Activated T-cell treated with anti-CD3 and anti-CD28 coated beads, Interleukin-2, amount 50 U/mL, for 24 hours (primary cell): ENCODE measurements around the gene TLR8.

ENCODE experiments used
- DNase-seq: peaks from one replicate; pipeline ENCODE4 v3.0.0-alpha.2; 2020
- H3K27ac Mint-ChIP-seq: 2 replicates; pipeline ENCODE4 v1.8.0; 2020; ENCODE audit warnings: mild to moderate bottlenecking, mixed read lengths
- H3K27me3 Mint-ChIP-seq: 2 replicates; pipeline ENCODE4 v1.8.0; 2020; ENCODE audit warnings: mixed read lengths
- H3K36me3 Mint-ChIP-seq: 2 replicates; pipeline ENCODE4 v1.8.0; 2020; ENCODE audit warnings: low read depth, mixed read lengths
- H3K4me1 Mint-ChIP-seq: 2 replicates; pipeline ENCODE4 v1.8.0; 2020; ENCODE audit warnings: low read depth, mixed read lengths
- H3K4me3 Mint-ChIP-seq: 2 replicates; pipeline ENCODE4 v1.8.0; 2020; ENCODE audit warnings: mild to moderate bottlenecking, moderate library complexity, mixed read lengths
- H3K9me3 Mint-ChIP-seq: 2 replicates; pipeline ENCODE4 v1.8.0; 2020; ENCODE audit warnings: mixed read lengths

TLR8 gene

DNA sequence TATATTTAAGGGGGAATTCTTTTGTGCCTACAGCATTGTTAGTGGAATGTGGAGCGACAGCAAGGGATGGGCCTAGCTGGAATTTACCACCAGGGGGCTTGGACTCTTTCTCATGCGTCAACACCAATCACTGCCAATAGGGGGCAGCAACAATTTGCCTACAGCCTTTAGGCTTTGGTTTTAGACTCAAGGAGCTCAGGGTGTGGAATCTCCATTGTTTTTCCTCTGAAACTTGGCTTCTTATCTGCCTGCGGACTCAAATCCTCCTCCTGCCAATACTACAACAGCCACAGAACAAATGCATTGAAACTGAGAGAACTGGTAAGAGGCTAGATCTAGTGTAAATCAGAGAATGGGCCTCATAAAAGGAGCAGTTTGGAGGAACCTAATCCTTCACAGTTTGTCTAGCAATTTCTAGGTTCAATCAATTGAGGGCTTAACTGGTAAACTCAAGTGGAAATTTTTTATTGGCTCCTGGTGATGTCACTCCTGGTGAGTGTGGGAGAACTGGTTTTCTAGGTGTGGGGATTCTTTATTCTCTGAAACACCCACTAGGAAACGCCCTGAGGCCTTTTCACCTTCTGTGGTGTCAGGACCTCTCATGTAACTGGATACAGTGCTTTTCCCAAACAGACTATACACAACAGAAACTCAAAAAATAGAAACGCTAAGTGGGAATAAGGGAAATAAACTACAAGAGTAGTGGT lies 40.6 kb downstream of the TLR8 start:
- peaks cover 57% of the 10 kb centered on the region for H3K27me3 Mint-ChIP-seq
- H3K4me1 Mint-ChIP-seq: peaks cover 59% of the 10 kb centered on the region
- peak; percentile 80 for DNase-seq
- no peaks in the 10 kb centered on the region for H3K36me3 Mint-ChIP-seq
- no peaks in the 10 kb centered on the region for H3K9me3 Mint-ChIP-seq
- peak overlapping the region; percentile 93 for H3K27ac Mint-ChIP-seq
- H3K4me3 Mint-ChIP-seq: peak overlapping the region; percentile 28

DNA sequence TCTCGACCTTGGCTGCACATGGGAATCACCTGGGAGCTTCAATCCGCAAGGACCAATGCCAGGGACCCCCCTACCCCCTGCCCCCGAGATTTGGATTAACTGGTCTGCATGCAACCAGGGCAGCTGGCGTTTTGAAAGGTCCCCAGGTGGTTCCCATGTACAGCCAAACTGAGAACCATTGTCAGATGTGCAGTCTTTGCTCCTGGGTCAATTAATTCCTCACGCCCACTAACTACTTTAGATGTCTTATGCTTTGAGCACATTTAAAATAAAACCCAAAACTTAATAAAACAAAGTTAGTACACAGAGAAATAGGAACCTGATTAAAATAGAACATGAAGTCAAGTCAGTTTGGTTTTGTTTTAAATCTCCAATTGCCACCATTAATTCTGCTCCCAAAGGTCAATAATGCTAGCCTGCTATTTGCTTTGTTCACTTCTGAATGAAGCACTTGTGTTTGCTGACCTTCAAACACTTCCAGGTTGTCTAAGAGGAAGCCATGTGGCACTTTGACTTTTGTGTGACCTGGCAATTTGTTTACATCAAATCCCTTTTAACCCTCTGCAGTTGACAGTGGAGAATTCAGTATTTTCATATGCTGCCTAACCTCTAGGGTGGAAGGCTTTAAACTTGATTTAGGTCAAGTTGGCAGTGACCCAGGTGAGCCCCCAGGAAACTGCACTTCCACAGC lies 41.3 kb downstream of the TLR8 start:
- no peak for DNase-seq
- H3K4me1 Mint-ChIP-seq: peaks cover 64% of the 10 kb centered on the region
- peak overlapping the region; percentile 93 for H3K27ac Mint-ChIP-seq
- H3K36me3 Mint-ChIP-seq: no peaks in the 10 kb centered on the region
- H3K4me3 Mint-ChIP-seq: peak overlapping the region; percentile 28
- H3K9me3 Mint-ChIP-seq: no peaks in the 10 kb centered on the region
- peaks cover 52% of the 10 kb centered on the region for H3K27me3 Mint-ChIP-seq

DNA sequence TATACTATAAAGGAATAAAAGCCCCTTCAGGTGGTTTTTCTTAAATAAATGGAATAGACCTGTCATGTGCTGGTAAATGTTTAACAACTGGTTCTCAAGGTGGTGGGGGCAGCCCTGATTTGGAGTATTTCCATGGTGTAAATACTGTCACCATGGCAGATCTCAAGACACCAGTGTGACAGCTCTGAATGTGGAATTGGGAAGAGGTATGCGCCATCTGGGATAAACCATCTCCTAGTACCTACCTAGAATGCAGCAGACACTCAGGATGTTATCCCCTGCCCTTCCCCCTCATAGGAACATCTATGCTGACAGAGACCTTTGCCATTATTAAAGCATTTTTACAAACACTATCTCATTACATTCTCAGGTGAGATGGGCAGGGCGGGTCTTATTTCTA lies 42.1 kb downstream of the TLR8 start:
- no peak for DNase-seq
- peaks cover 72% of the 10 kb centered on the region for H3K4me1 Mint-ChIP-seq
- peak overlapping the region; percentile 93 for H3K27ac Mint-ChIP-seq
- H3K9me3 Mint-ChIP-seq: no peaks in the 10 kb centered on the region
- H3K27me3 Mint-ChIP-seq: peaks cover 47% of the 10 kb centered on the region
- no peak overlapping the region for H3K4me3 Mint-ChIP-seq
- no peaks in the 10 kb centered on the region for H3K36me3 Mint-ChIP-seq

DNA sequence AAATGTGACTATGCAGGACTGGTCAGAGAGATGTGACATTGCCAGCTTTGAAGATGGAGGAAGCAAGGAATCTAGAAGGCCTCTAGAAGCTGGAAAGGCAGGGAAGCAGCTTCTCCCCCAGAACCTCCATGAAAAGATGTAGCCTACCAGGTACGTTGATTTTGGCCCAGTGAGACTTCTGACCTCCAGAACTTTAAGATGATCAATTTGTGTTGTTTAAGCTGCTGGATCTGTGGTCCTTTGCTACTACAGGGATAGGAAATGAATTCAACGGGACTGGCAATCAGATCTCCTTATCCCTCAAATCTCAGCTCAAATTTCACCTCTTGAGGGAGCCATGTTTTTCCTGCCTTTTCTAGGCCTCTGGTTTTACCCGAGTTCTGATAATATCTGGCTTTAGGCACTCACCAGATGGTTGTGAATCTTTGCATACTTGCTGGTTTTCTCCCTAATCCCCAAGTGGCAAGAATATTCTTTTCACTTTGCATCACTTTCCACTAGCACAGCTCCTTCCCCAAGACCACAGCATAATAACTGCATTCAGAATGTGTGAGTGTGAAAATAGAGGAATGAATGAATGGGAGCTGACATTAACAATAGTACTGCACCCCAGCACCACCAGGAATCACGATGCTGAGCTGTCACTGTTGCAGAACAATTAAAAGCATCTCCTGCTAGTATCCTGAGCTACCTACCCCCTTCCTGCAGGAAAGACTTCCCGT lies 42.9 kb downstream of the TLR8 start:
- DNase-seq: no peak
- peaks cover 79% of the 10 kb centered on the region for H3K4me1 Mint-ChIP-seq

DNA sequence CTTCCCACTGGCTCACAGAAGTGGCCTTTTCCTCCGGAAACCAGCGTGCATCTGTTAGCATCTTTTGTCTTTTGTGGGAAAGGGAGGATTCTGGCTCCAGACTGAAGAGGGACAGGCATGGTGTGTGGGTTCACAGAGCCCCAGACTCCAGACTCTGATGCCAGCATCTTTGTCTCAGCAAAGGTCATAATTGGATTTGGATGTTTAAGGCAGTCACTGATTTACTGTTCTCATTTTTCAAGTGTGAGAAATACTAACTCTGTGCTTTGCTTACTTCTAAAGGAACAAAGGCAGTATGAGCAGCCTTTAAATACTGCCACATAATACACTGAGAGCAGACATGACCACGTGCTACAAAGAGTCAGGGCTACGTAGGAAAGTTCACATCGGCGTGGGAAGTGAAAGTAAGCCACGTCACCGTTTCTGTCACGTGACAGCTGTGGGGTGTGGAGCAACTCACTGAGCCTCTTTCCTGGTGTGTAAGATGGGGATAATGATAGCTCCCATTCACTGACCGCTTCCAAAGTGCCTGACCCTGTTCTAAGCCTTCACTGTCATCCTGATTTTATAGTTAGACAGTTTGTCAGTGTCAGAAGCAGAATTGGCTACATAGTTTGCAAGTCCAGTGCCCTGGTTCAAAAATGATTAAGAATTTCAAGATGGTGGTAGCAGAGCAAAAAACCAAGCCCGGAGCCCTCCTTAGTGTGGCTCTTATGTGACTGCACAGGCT lies 43.7 kb downstream of the TLR8 start:
- no peaks in the 10 kb centered on the region for H3K9me3 Mint-ChIP-seq
- H3K27me3 Mint-ChIP-seq: peaks cover 34% of the 10 kb centered on the region
- H3K36me3 Mint-ChIP-seq: no peaks in the 10 kb centered on the region
- peak overlapping the region; percentile 93 for H3K27ac Mint-ChIP-seq
- peak overlapping the region; percentile 77 for H3K4me3 Mint-ChIP-seq
- peaks cover 86% of the 10 kb centered on the region for H3K4me1 Mint-ChIP-seq
- peak; percentile 91 for DNase-seq

More for the DNA sequence above, 42.9 kb downstream of the TLR8 start:
- Mint-ChIP-seq H3K27me3 (peaks cover 40% of the 10 kb centered on the region), H3K36me3 (no peaks in the 10 kb centered on the region), H3K9me3 (no peaks in the 10 kb centered on the region), H3K4me3 (peak overlapping the region; percentile 77), H3K27ac (peak overlapping the region; percentile 93)

DNA sequence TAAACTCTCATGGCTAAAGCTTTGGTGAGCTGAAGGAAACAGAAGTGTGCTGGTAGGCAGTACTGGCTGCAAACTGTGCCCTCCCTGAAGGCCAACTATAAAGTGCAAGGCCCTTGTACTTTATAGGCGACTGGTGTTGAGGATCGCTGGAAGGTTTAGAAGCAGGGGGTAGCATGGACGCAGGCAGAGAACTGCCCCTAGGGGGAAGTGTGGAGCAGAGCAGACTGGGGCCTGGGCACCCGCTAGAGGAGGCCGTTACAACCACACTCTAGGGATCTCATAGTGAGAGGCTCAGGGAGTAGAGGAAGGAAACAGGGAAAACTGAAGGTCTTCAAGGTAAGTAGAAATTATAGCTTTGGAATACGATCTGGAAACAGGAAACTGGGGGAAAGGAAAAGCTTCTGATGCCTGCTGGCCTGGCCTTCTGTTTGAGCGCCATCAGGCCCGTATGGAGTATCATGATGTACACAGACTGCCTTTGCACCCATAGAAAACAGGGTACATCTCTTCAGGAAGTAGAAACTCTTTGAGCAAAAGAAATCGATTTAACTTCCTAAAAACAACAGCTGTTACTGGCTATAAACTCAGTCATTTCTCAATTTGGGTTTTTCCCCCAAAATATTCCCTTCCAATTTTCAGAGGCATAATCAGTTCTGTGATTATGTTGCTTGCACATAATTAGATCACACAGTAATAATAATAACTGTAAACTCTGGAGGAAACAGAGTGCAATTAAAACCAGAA lies 44.6 kb downstream of the TLR8 start:
- no peaks in the 10 kb centered on the region for H3K36me3 Mint-ChIP-seq
- no peaks in the 10 kb centered on the region for H3K9me3 Mint-ChIP-seq
- H3K27me3 Mint-ChIP-seq: peaks cover 26% of the 10 kb centered on the region
- H3K27ac Mint-ChIP-seq: peak overlapping the region; percentile 93
- peaks cover 93% of the 10 kb centered on the region for H3K4me1 Mint-ChIP-seq
- H3K4me3 Mint-ChIP-seq: peak overlapping the region; percentile 77
- DNase-seq: peak; percentile 76

DNA sequence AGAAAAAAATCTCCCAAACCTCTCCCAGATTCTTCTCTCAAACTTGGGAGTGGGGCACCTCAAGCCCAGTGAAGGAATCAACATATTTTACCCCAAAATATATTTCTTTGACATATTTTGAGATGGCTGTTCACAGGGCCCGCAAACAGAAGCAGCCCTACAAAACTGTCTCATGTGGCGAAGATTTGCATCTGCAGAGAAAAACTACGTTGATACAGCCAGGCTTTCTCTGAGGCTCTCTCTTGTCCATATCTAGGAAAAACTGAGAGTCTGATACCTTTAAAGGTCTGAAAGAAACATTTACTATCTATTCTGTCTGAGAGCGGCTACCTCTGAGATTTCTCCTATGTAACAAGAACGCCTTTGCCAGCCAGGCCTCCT lies 45.2 kb downstream of the TLR8 start:
- no peaks in the 10 kb centered on the region for H3K36me3 Mint-ChIP-seq
- peaks cover 21% of the 10 kb centered on the region for H3K27me3 Mint-ChIP-seq
- H3K4me1 Mint-ChIP-seq: peaks cover 93% of the 10 kb centered on the region
- peak overlapping the region; percentile 93 for H3K27ac Mint-ChIP-seq
- peak overlapping the region; percentile 77 for H3K4me3 Mint-ChIP-seq
- DNase-seq: no peak
- H3K9me3 Mint-ChIP-seq: no peaks in the 10 kb centered on the region

DNA sequence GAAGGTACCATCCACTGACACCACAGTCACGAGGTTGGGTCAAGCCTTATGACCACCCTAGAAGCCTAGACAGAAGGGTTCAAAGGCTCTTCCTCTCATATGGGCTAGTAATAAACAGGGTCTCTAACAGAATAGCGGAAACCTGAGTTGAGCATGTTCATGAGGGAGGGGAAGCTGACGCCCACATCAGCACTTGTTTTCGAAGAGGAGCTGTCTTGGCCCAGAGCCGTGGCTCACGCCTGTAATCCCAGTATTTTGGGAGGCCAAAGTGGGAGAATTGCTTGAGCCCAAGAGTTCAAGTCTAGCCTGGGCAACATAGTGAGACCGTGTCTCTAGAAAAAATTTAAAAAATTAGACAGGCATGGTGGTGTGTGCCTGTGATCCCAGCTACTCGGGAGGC lies 47.0 kb downstream of the TLR8 start:
- Mint-ChIP-seq H3K27me3 (peaks cover 13% of the 10 kb centered on the region), H3K9me3 (no peaks in the 10 kb centered on the region), H3K4me1 (peaks cover 90% of the 10 kb centered on the region), H3K27ac (peak overlapping the region; percentile 94), H3K4me3 (peak overlapping the region; percentile 28), H3K36me3 (no peaks in the 10 kb centered on the region)
- no peak for DNase-seq

DNA sequence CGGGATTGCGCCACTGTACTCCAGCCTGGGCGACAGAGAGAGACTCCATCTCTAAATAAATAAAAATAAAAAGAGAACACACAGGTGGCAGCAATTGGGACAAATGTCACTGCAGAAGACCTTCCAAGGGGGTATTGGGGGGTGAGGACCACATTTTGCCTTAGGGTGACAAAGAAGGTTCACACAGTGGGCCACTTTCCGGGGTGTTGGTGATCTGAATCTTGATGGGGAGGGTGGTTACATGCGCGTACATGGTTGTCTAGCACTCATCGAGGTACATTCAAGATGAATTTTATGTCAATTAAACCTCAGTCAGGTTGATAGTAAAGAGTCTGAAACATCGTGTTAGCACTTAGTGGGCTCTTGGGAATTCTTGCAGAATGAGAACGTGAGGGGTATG lies 48.0 kb downstream of the TLR8 start:
- Mint-ChIP-seq H3K9me3 (no peaks in the 10 kb centered on the region), H3K4me3 (peak overlapping the region; percentile 82), H3K27ac (peak overlapping the region; percentile 94), H3K27me3 (peaks cover 5% of the 10 kb centered on the region), H3K4me1 (peaks cover 85% of the 10 kb centered on the region), H3K36me3 (no peaks in the 10 kb centered on the region)
- DNase-seq: no peak

DNA sequence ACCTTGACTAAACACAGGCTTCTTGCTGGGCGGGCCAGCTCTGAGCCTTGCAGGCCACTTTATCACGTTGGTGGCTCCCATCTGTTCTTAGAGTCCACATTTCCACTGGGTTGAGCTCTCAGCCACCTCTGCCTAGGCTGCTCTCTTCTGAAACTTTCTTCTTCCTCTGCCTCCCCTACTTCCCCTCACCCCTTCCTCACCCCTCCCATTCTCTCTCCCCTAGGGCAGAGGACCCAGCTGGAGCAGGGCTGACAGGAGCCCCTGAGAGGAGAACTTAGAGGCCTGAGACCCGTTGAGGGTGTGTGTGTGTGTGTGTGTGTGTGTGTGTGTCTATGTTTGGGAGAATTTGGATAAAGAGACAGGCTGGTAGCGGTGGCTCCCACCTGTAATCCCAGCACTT lies 48.6 kb downstream of the TLR8 start:
- DNase-seq: no peak
- peak overlapping the region; percentile 94 for H3K27ac Mint-ChIP-seq
- peaks cover 6% of the 10 kb centered on the region for H3K27me3 Mint-ChIP-seq
- no peaks in the 10 kb centered on the region for H3K9me3 Mint-ChIP-seq
- no peaks in the 10 kb centered on the region for H3K36me3 Mint-ChIP-seq
- peaks cover 84% of the 10 kb centered on the region for H3K4me1 Mint-ChIP-seq
- peak overlapping the region; percentile 82 for H3K4me3 Mint-ChIP-seq

DNA sequence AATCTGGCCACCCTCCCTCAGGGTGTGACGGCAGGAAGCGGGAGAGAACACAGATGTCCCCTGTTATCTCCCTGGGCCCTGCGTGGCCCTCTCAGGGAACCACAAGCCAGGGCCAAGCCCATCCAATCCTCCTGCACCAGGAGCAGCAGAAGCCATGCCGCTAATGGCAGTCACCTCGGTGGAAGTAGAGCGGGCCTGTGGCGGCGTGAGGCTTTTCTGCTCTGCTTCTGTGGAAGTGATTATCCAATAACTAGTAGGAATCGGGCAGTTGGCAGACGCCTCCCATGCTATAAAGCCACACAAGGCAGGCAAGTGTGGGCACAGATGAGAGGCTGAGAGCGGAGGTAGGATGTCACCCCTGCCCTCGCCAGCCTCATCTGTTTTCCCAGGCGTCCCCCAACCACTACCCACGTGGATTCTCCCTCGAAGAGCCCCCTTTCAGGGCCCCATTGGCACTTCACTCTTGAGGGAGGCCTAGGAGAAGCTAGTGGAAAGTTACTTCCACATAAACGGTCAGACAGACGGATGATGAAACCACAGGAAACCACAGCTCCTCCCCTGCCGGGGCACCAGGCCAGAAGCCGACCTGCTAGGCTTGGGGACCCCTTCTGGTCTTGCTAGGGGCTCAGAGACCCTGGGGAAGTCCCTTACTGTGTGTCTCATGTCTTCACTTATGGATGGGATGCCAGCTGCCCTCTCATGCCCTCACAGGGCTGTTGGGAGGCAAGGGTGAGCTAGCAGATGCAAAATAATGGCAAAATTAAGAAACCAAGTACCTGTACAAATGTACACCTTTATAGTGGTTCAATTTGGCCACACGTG lies 49.7 kb downstream of the TLR8 start:
- Mint-ChIP-seq H3K4me3 (peak overlapping the region; percentile 82), H3K36me3 (no peaks in the 10 kb centered on the region), H3K27me3 (peaks cover 14% of the 10 kb centered on the region), H3K9me3 (no peaks in the 10 kb centered on the region), H3K4me1 (peaks cover 83% of the 10 kb centered on the region), H3K27ac (peak overlapping the region; percentile 98)
- peak; percentile 79 for DNase-seq

DNA sequence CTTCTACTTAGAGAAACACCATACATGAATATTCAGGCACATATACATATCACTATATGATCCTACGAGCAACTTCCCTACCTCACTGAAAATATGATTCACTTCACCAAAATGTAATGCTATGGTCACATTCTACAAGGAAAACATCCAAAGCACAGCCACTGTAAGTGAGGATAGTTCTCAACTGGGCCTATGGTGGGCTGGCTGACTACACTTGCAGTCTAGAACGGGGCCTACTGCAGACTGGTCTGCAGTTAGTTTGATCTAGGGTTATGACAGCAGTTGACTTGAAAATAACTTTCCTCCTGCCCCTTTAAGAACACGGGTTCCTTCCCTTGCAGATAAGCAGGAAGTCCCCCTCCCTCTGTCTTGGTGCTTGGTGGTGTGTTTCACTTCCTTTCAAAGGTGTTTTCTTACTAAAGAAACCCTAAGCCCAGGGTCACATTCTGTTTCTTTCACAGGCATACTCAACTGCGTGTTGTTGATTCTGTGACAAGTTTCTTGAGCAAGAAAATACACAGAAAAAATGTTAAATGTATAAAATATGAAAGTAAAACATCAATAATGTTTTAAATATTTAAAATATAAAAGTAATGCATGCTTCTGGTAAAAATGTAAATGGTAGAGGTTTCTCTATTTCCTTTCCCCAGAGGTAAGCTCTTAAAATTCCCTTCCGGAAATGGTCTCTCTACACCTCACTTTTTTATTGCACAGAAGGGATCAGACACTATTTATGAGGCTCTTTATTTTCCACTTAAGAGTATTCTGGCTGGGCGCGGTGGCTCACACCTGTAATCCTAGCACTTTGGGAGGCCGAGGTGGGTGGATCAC lies 50.5 kb downstream of the TLR8 start:
- Mint-ChIP-seq H3K9me3 (no peaks in the 10 kb centered on the region), H3K4me1 (peaks cover 83% of the 10 kb centered on the region), H3K27ac (peak overlapping the region; percentile 98), H3K4me3 (peak overlapping the region; percentile 82), H3K36me3 (no peaks in the 10 kb centered on the region), H3K27me3 (peaks cover 18% of the 10 kb centered on the region)
- DNase-seq: peak; percentile 70
